Spinal cord (tissue), 10 donors: Measurements from ENCODE around the gene ARGFX. TPM values are rescaled to one million over a fixed set of nuclear protein-coding genes. Genes with fewer than 3 reads are reported as not detected.
"Not testable (repeated sequence)": the region's sequence is repeated elsewhere in the genome, so short reads cannot be mapped to it uniquely, and the experiment has no call there.

Experiments
- DNase-seq, 6 donors: peaks; one replicate each; pipeline versions ENCODE4 v3.0.0 to v3.0.0-alpha.2; 2013 to 2015; ENCODE audit warnings: low spot score in 6 of 6, low read depth in 4 of 6
- H3K27ac ChIP-seq: one replicate; pipeline ENCODE4 v1.5.1; 2013; ENCODE audit warnings: low read depth, low read length, control low read depth
- H3K27me3 ChIP-seq: one replicate; pipeline ENCODE4 v1.6.1; 2013; ENCODE audit warnings: low read length; ENCODE audit not compliant: control insufficient read depth, insufficient read depth
- H3K36me3 ChIP-seq: one replicate; pipeline ENCODE4 v1.6.1; 2013; ENCODE audit warnings: low read length; ENCODE audit not compliant: control insufficient read depth, insufficient read depth
- H3K4me1 ChIP-seq: one replicate; pipeline ENCODE4 v1.6.1; 2013; ENCODE audit warnings: low read length; ENCODE audit not compliant: control insufficient read depth, insufficient read depth
- H3K4me3 ChIP-seq: one replicate; pipeline ENCODE4 v1.5.1; 2013; ENCODE audit warnings: low read depth, low read length, control low read depth
- H3K9me3 ChIP-seq: one replicate; pipeline ENCODE4 v1.6.1; 2013; ENCODE audit warnings: low read length; ENCODE audit not compliant: control insufficient read depth, insufficient read depth
- WGBS: methylation state at CpG from one replicate; pipeline ENCODE4 v1.1.5; 2013; ENCODE audit warnings: missing lambda C conversion rate; ENCODE audit not compliant: insufficient coverage; 5-methylcytosine and 5-hydroxymethylcytosine counted together
- polyA plus RNA-seq, 2 donors: library from polyadenylated mRNA; unstranded; fragments of 120-200 nt; gene quantifications; one replicate each; pipeline ENCODE4 v1.2.1, GENCODE V29; 2013; ENCODE audit not compliant: insufficient read length in 2 of 2
- total RNA-seq, 2 donors: library from RNA; depleted of rRNA in 1 of 2; stranded (reverse); fragments of 120-200 nt in 1 of 2; fragments of >200 nt in 1 of 2; gene quantifications; one replicate each; pipeline versions ENCODE4 v1.2.3 to v1.2.4, GENCODE V29; 2013 to 2014
- donor health status: healthy.

The ARGFX gene
- total and polyA plus RNA-seq, 4 donors = not detected

- H3K36me3 ChIP-seq = no peaks in the 10 kb centered on the region
- no peak for DNase-seq
- no peaks in the 10 kb centered on the region for H3K4me1 ChIP-seq
- H3K27me3 ChIP-seq = no peaks in the 10 kb centered on the region
- no peak overlapping the region for H3K4me3 ChIP-seq
- no peaks in the 10 kb centered on the region for H3K9me3 ChIP-seq
- no CpG with 5 or more reads among the region's 3 CpGs for WGBS
- H3K27ac ChIP-seq = no peak overlapping the region
Measured at GRCh38 chr3:121552797-121553196, 15.0 kb upstream of the ARGFX start.

GRCh38 chr3:121557426-121557934 is 10.3 kb upstream of the ARGFX start:
- H3K27ac ChIP-seq = no peak overlapping the region
- H3K9me3 ChIP-seq = no peaks in the 10 kb centered on the region
- H3K36me3 ChIP-seq = no peaks in the 10 kb centered on the region
- WGBS = no CpG with 5 or more reads among the region's 5 CpGs
- no peak for DNase-seq
- H3K27me3 ChIP-seq = no peaks in the 10 kb centered on the region
- H3K4me1 ChIP-seq = no peaks in the 10 kb centered on the region
- no peak overlapping the region for H3K4me3 ChIP-seq

- H3K36me3 ChIP-seq = no peaks in the 10 kb centered on the region
- no peaks in the 10 kb centered on the region for H3K4me1 ChIP-seq
- no peak overlapping the region for H3K27ac ChIP-seq
- H3K4me3 ChIP-seq = no peak overlapping the region
- no peaks in the 10 kb centered on the region for H3K9me3 ChIP-seq
- DNase-seq = no peak
- no peaks in the 10 kb centered on the region for H3K27me3 ChIP-seq
Measured at GRCh38 chr3:121562148-121562547, 5.6 kb upstream of the ARGFX start.

- no peak overlapping the region for H3K4me3 ChIP-seq
- H3K36me3 ChIP-seq = no peaks in the 10 kb centered on the region
- H3K4me1 ChIP-seq = no peaks in the 10 kb centered on the region
- DNase-seq = no peak
- no peaks in the 10 kb centered on the region for H3K27me3 ChIP-seq
- 71% methylated on average over 6 of the region's 9 CpGs for WGBS
- no peaks in the 10 kb centered on the region for H3K9me3 ChIP-seq
- no peak overlapping the region for H3K27ac ChIP-seq
Measured at GRCh38 chr3:121566773-121567172, 976 bp upstream of the ARGFX start.

GRCh38 chr3:121574449-121574848 is 6.7 kb downstream of the ARGFX start:
- no peak for DNase-seq
- H3K4me3 ChIP-seq = no peak overlapping the region
- H3K9me3 ChIP-seq = no peaks in the 10 kb centered on the region
- WGBS = 85% methylated on average over 4 of the region's 6 CpGs
- no peaks in the 10 kb centered on the region for H3K4me1 ChIP-seq
- no peaks in the 10 kb centered on the region for H3K27me3 ChIP-seq
- H3K36me3 ChIP-seq = no peaks in the 10 kb centered on the region
- H3K27ac ChIP-seq = no peak overlapping the region

- no peak for DNase-seq
- Histone ChIP-seq H3K27me3 (no peaks in the 10 kb centered on the region), H3K36me3 (no peaks in the 10 kb centered on the region), H3K9me3 (no peaks in the 10 kb centered on the region), H3K4me1 (no peaks in the 10 kb centered on the region), H3K4me3 (no peak overlapping the region), H3K27ac (no peak overlapping the region)
- WGBS = no CpG with 5 or more reads among the region's 2 CpGs
Measured at GRCh38 chr3:121581691-121582090, 13.9 kb downstream of the ARGFX start.

- 100% methylated on average over 1 of the region's 1 CpG for WGBS
- H3K4me1 ChIP-seq = no peaks in the 10 kb centered on the region
Measured at GRCh38 chr3:121584418-121584817, 16.7 kb downstream of the ARGFX start.

GRCh38 chr3:121592856-121593702 is 25.3 kb downstream of the ARGFX start, which contains the start of gene FBXO40:
Gene FBXO40 (plus strand): TSS chr3:121593379. CDS start chr3:121620576, 27,197 bp downstream.
- H3K27ac ChIP-seq = no peak within 1 kb of the TSS
- no peaks in the 10 kb centered on the region for H3K4me1 ChIP-seq
- peak in 1 of 6 donors; percentile 59 for DNase-seq
- H3K27me3 ChIP-seq = no peaks in the 10 kb centered on the region
- H3K36me3 ChIP-seq = no peaks in the 10 kb centered on the region
- H3K9me3 ChIP-seq = no peaks in the 10 kb centered on the region
- H3K4me3 ChIP-seq = no peak within 1 kb of the TSS
- 52% methylated on average over 6 of the region's 11 CpGs for WGBS

More at GRCh38 chr3:121584418-121584817, 16.7 kb downstream of the ARGFX start:
- Histone ChIP-seq H3K27ac (no peak overlapping the region), H3K4me3 (no peak overlapping the region), H3K36me3 (no peaks in the 10 kb centered on the region), H3K9me3 (no peaks in the 10 kb centered on the region), H3K27me3 (no peaks in the 10 kb centered on the region)
- no peak for DNase-seq

- DNase-seq, H3K4me3 ChIP-seq, H3K27ac ChIP-seq, H3K36me3 ChIP-seq, H3K9me3 ChIP-seq, H3K27me3 ChIP-seq, H3K4me1 ChIP-seq: not testable (repeated sequence)
- 100% methylated on average over 1 of the region's 4 CpGs for WGBS
Measured at GRCh38 chr3:121593806-121594205, 26.1 kb downstream of the ARGFX start.

- Histone ChIP-seq H3K27me3 (no peaks in the 10 kb centered on the region), H3K9me3 (no peaks in the 10 kb centered on the region), H3K4me1 (no peaks in the 10 kb centered on the region), H3K4me3 (no peak overlapping the region), H3K36me3 (no peaks in the 10 kb centered on the region), H3K27ac (no peak overlapping the region)
- 94% methylated on average over 2 of the region's 2 CpGs for WGBS
- no peak for DNase-seq
Measured at GRCh38 chr3:121594850-121595249, 27.1 kb downstream of the ARGFX start.
